Erythroblast (primary cell): ENCODE measurements around the gene EXOC1.

Experiments used
- GATA1 ChIP-seq: IDR thresholded peaks from 2 replicates; pipeline ENCODE4 v1.6.1; 2011; ENCODE audit warnings: low read depth, mild to moderate bottlenecking, control low read depth, low read length, moderate library complexity
- POLR2A ChIP-seq: IDR thresholded peaks from 2 replicates; pipeline ENCODE4 v1.6.1; 2011; ENCODE audit warnings: mild to moderate bottlenecking, low read length

GRCh38 chr4:55866290-55866907, 13.0 kb downstream of the EXOC1 start:
- TF ChIP-seq POLR2A (no peak), GATA1 (no peak)
